Spinal cord (tissue), 10 donors: Measurements from ENCODE around the gene KRT85. TPM values are rescaled to one million over a fixed set of nuclear protein-coding genes. Genes with fewer than 3 reads are reported as not detected.

Experiments used
- DNase-seq, 6 donors: peaks; one replicate each; pipeline versions ENCODE4 v3.0.0 to v3.0.0-alpha.2; 2013 to 2015; ENCODE audit warnings: low spot score in 6 of 6, low read depth in 4 of 6
- H3K27ac ChIP-seq: one replicate; pipeline ENCODE4 v1.5.1; 2013; ENCODE audit warnings: low read depth, low read length, control low read depth
- H3K27me3 ChIP-seq: one replicate; pipeline ENCODE4 v1.6.1; 2013; ENCODE audit warnings: low read length; ENCODE audit not compliant: control insufficient read depth, insufficient read depth
- H3K36me3 ChIP-seq: one replicate; pipeline ENCODE4 v1.6.1; 2013; ENCODE audit warnings: low read length; ENCODE audit not compliant: control insufficient read depth, insufficient read depth
- H3K4me1 ChIP-seq: one replicate; pipeline ENCODE4 v1.6.1; 2013; ENCODE audit warnings: low read length; ENCODE audit not compliant: control insufficient read depth, insufficient read depth
- H3K4me3 ChIP-seq: one replicate; pipeline ENCODE4 v1.5.1; 2013; ENCODE audit warnings: low read depth, low read length, control low read depth
- H3K9me3 ChIP-seq: one replicate; pipeline ENCODE4 v1.6.1; 2013; ENCODE audit warnings: low read length; ENCODE audit not compliant: control insufficient read depth, insufficient read depth
- WGBS: methylation state at CpG from one replicate; pipeline ENCODE4 v1.1.5; 2013; ENCODE audit warnings: missing lambda C conversion rate; ENCODE audit not compliant: insufficient coverage; 5-methylcytosine and 5-hydroxymethylcytosine counted together
- polyA plus RNA-seq, 2 donors: library from polyadenylated mRNA; unstranded; fragments of 120-200 nt; gene quantifications; one replicate each; pipeline ENCODE4 v1.2.1, GENCODE V29; 2013; ENCODE audit not compliant: insufficient read length in 2 of 2
- total RNA-seq, 2 donors: library from RNA; depleted of rRNA in 1 of 2; stranded (reverse); fragments of 120-200 nt in 1 of 2; fragments of >200 nt in 1 of 2; gene quantifications; one replicate each; pipeline versions ENCODE4 v1.2.3 to v1.2.4, GENCODE V29; 2013 to 2014
- donor health status: healthy.

KRT85 gene
- total and polyA plus RNA-seq, 4 donors = not detected

- H3K9me3 ChIP-seq = no peaks in the 10 kb centered on the region
- DNase-seq = peak; percentile 53 to 93 (median 72)
- H3K27ac ChIP-seq = peak overlapping the region; percentile 69
- H3K27me3 ChIP-seq = peaks cover 2% of the 10 kb centered on the region
- peaks cover 15% of the 10 kb centered on the region for H3K4me1 ChIP-seq
- no peak overlapping the region for H3K4me3 ChIP-seq
- no peaks in the 10 kb centered on the region for H3K36me3 ChIP-seq
- WGBS = 40% methylated on average over 6 of the region's 12 CpGs
Measured at GRCh38 chr12:52370926-52371608, 3.8 kb upstream of the KRT85 start.

GRCh38 chr12:52369809-52370208 is 2.5 kb upstream of the KRT85 start:
- Histone ChIP-seq H3K4me3 (no peak overlapping the region), H3K9me3 (no peaks in the 10 kb centered on the region), H3K27me3 (peaks cover 2% of the 10 kb centered on the region), H3K27ac (no peak overlapping the region), H3K4me1 (peaks cover 15% of the 10 kb centered on the region), H3K36me3 (no peaks in the 10 kb centered on the region)
- 85% methylated on average over 6 of the region's 6 CpGs for WGBS
- DNase-seq = no peak

- peaks cover 15% of the 10 kb centered on the region for H3K4me1 ChIP-seq
- H3K9me3 ChIP-seq = no peaks in the 10 kb centered on the region
- no peaks in the 10 kb centered on the region for H3K36me3 ChIP-seq
- no peak overlapping the region for H3K4me3 ChIP-seq
- H3K27me3 ChIP-seq = peaks cover 2% of the 10 kb centered on the region
- H3K27ac ChIP-seq = no peak overlapping the region
- WGBS = no CpG with 5 or more reads among the region's 3 CpGs
- DNase-seq = no peak
Measured at GRCh38 chr12:52369211-52369610, 1.9 kb upstream of the KRT85 start.

- no peak for DNase-seq
- H3K27ac ChIP-seq = no peak overlapping the region
- H3K36me3 ChIP-seq = no peaks in the 10 kb centered on the region
- peaks cover 15% of the 10 kb centered on the region for H3K4me1 ChIP-seq
- peaks cover 2% of the 10 kb centered on the region for H3K27me3 ChIP-seq
- no peaks in the 10 kb centered on the region for H3K9me3 ChIP-seq
- H3K4me3 ChIP-seq = no peak overlapping the region
- WGBS = 86% methylated on average over 3 of the region's 3 CpGs
Measured at GRCh38 chr12:52368508-52368907, 1.2 kb upstream of the KRT85 start.

- Histone ChIP-seq H3K27me3 (peaks cover 2% of the 10 kb centered on the region), H3K4me1 (peaks cover 15% of the 10 kb centered on the region), H3K36me3 (no peaks in the 10 kb centered on the region), H3K27ac (no peak overlapping the region), H3K9me3 (no peaks in the 10 kb centered on the region), H3K4me3 (no peak overlapping the region)
- no peak for DNase-seq
- WGBS = 70% methylated on average over 2 of the region's 6 CpGs
Measured at GRCh38 chr12:52367876-52368275, 595 bp upstream of the KRT85 start.

- no peaks in the 10 kb centered on the region for H3K4me1 ChIP-seq
- H3K27me3 ChIP-seq = peaks cover under 1% of the 10 kb centered on the region
- no peak for DNase-seq
- no peaks in the 10 kb centered on the region for H3K9me3 ChIP-seq
- no peaks in the 10 kb centered on the region for H3K36me3 ChIP-seq
- WGBS = 83% methylated on average over 13 of the region's 14 CpGs
- no peak overlapping the region for H3K27ac ChIP-seq
- H3K4me3 ChIP-seq = no peak overlapping the region
Measured at GRCh38 chr12:52364901-52365489, 2.3 kb downstream of the KRT85 start.

GRCh38 chr12:52364061-52364460 is 3.2 kb downstream of the KRT85 start:
- no peaks in the 10 kb centered on the region for H3K27me3 ChIP-seq
- no peaks in the 10 kb centered on the region for H3K9me3 ChIP-seq
- 100% methylated on average over 1 of the region's 7 CpGs for WGBS
- no peak overlapping the region for H3K4me3 ChIP-seq
- H3K36me3 ChIP-seq = no peaks in the 10 kb centered on the region
- DNase-seq = no peak
- H3K4me1 ChIP-seq = no peaks in the 10 kb centered on the region
- H3K27ac ChIP-seq = no peak overlapping the region

GRCh38 chr12:52363111-52363679 is 4.1 kb downstream of the KRT85 start:
- Histone ChIP-seq H3K27ac (no peak overlapping the region), H3K4me1 (no peaks in the 10 kb centered on the region), H3K4me3 (no peak overlapping the region), H3K36me3 (no peaks in the 10 kb centered on the region), H3K9me3 (no peaks in the 10 kb centered on the region), H3K27me3 (no peaks in the 10 kb centered on the region)
- WGBS = 96% methylated on average over 12 of the region's 12 CpGs
- no peak for DNase-seq

- no peaks in the 10 kb centered on the region for H3K4me1 ChIP-seq
- 90% methylated on average over 11 of the region's 11 CpGs for WGBS
- no peaks in the 10 kb centered on the region for H3K36me3 ChIP-seq
- no peaks in the 10 kb centered on the region for H3K9me3 ChIP-seq
- no peaks in the 10 kb centered on the region for H3K27me3 ChIP-seq
- no peak overlapping the region for H3K4me3 ChIP-seq
- H3K27ac ChIP-seq = no peak overlapping the region
- DNase-seq = no peak
Measured at GRCh38 chr12:52362118-52362726, 5.1 kb downstream of the KRT85 start.
